ENCODE measurements around the gene NR3C1. TPM values are rescaled to one million over a fixed set of nuclear protein-coding genes. Genes with fewer than 3 reads are reported as not detected.

Gene NR3C1
- total and polyA plus RNA-seq, 2 of the 13 experiments (the other 11 are each of a cell fraction or from before 2014, with no cell fraction given) = 10.0 to 24.3 TPM

DNA sequence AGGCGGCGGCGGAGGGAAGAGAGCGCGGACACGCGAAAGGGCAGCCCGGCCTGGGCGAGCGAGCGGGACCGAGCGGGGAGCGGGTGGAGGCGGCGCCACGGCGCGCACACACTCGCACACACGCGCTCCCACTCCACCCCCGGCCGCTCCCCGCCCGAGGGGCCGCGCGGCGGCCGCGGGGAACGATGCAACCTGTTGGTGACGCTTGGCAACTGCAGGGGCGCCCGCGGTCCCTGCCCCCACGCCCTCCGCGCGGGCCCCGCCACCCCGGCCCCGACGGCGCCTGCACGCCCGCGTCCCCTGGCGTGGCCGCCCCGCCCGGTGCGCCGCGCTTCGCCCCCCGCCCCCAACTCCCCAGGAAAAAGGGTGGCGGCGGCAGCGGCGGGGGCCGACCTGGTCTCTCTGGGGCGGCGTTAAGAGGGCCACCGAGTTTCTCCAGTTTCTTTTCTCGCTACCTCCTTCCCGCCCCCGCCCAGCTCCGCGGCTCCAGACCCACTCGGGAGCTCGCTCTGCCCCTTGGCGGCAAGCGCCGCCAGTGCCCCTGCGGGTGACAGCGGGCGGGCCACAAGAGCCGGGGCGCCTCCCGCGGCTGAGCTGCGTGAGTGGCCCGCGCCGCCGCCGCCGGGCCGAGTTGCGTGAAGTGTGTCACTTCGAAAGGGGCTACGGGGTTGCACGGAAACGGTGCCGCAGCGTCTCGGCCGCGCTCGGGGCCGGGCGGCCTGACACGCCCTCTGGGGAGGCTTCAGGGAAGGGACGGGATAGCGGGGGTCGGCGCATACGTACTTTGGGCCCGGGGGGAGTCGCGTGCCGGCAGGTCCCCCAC is at the start of gene NR3C1 (continued):
- TF ChIP-seq, protein P1, sequence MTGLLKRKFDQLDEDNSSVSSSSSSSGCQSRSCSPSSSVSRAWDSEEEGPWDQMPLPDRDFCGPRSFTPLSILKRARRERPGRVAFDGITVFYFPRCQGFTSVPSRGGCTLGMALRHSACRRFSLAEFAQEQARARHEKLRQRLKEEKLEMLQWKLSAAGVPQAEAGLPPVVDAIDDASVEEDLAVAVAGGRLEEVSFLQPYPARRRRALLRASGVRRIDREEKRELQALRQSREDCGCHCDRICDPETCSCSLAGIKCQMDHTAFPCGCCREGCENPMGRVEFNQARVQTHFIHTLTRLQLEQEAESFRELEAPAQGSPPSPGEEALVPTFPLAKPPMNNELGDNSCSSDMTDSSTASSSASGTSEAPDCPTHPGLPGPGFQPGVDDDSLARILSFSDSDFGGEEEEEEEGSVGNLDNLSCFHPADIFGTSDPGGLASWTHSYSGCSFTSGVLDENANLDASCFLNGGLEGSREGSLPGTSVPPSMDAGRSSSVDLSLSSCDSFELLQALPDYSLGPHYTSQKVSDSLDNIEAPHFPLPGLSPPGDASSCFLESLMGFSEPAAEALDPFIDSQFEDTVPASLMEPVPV (CRISPR knock-in tag; IDR thresholded peaks at IDR 0.05) = no peak
- TF ChIP-seq CHD2 (IDR thresholded peaks at IDR 0.05; ENCODE audit: low read depth, low read length) = 0 out of 2 replicates have a peak, but pooled peaks have one; percentile 45
- 0 out of 2 replicates have a peak, but pooled peaks have one; percentile 47 for TF ChIP-seq ZBTB1 (CRISPR knock-in tag; IDR thresholded peaks at IDR 0.05; ENCODE audit: borderline replicate concordance)
- TF ChIP-seq KMT2A (CRISPR knock-in tag; IDR thresholded peaks at IDR 0.05) = 0 out of 2 replicates have a peak, but pooled peaks have one; percentile 25
- no peak for TF ChIP-seq CAMTA2 (CRISPR knock-in tag; IDR thresholded peaks at IDR 0.05; ENCODE audit: borderline replicate concordance)
- TF ChIP-seq ZNF432 (CRISPR knock-in tag; IDR thresholded peaks at IDR 0.05; ENCODE audit: borderline replicate concordance) = no peak
- TF ChIP-seq PCBP1 (IDR thresholded peaks at IDR 0.05; ENCODE audit: borderline replicate concordance, low read depth, low read length) = no peak
- no peak for TF ChIP-seq NFKBIZ (CRISPR knock-in tag; IDR thresholded peaks at IDR 0.05)
- peak; percentile 38; the same call in 1 of the 2 replicates for TF ChIP-seq FOXO1 (CRISPR knock-in tag; IDR thresholded peaks at IDR 0.05)
- TF ChIP-seq, protein P2, sequence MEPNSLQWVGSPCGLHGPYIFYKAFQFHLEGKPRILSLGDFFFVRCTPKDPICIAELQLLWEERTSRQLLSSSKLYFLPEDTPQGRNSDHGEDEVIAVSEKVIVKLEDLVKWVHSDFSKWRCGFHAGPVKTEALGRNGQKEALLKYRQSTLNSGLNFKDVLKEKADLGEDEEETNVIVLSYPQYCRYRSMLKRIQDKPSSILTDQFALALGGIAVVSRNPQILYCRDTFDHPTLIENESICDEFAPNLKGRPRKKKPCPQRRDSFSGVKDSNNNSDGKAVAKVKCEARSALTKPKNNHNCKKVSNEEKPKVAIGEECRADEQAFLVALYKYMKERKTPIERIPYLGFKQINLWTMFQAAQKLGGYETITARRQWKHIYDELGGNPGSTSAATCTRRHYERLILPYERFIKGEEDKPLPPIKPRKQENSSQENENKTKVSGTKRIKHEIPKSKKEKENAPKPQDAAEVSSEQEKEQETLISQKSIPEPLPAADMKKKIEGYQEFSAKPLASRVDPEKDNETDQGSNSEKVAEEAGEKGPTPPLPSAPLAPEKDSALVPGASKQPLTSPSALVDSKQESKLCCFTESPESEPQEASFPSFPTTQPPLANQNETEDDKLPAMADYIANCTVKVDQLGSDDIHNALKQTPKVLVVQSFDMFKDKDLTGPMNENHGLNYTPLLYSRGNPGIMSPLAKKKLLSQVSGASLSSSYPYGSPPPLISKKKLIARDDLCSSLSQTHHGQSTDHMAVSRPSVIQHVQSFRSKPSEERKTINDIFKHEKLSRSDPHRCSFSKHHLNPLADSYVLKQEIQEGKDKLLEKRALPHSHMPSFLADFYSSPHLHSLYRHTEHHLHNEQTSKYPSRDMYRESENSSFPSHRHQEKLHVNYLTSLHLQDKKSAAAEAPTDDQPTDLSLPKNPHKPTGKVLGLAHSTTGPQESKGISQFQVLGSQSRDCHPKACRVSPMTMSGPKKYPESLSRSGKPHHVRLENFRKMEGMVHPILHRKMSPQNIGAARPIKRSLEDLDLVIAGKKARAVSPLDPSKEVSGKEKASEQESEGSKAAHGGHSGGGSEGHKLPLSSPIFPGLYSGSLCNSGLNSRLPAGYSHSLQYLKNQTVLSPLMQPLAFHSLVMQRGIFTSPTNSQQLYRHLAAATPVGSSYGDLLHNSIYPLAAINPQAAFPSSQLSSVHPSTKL (CRISPR knock-in tag; IDR thresholded peaks at IDR 0.05) = peak; percentile 27; the same call in 1 of the 2 replicates
- TF ChIP-seq BRCA1 (CRISPR knock-in tag; IDR thresholded peaks at IDR 0.05) = no peak
- no peak for TF ChIP-seq EP300 (IDR thresholded peaks at IDR 0.05; ENCODE audit: low read depth in 2 of 2, low read length in 2 of 2)
- no peak for TF ChIP-seq EP300 (CRISPR knock-in tag; IDR thresholded peaks at IDR 0.05; ENCODE audit: borderline replicate concordance)
- TF ChIP-seq, protein P3, sequence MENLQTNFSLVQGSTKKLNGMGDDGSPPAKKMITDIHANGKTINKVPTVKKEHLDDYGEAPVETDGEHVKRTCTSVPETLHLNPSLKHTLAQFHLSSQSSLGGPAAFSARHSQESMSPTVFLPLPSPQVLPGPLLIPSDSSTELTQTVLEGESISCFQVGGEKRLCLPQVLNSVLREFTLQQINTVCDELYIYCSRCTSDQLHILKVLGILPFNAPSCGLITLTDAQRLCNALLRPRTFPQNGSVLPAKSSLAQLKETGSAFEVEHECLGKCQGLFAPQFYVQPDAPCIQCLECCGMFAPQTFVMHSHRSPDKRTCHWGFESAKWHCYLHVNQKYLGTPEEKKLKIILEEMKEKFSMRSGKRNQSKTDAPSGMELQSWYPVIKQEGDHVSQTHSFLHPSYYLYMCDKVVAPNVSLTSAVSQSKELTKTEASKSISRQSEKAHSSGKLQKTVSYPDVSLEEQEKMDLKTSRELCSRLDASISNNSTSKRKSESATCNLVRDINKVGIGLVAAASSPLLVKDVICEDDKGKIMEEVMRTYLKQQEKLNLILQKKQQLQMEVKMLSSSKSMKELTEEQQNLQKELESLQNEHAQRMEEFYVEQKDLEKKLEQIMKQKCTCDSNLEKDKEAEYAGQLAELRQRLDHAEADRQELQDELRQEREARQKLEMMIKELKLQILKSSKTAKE (CRISPR knock-in tag; IDR thresholded peaks at IDR 0.05; ENCODE audit: borderline replicate concordance) = peak; percentile 29; the same call in 1 of the 2 replicates
- no peak for TF ChIP-seq YEATS4 (CRISPR knock-in tag; IDR thresholded peaks at IDR 0.05; ENCODE audit: borderline replicate concordance)
- no peak for TF ChIP-seq ZNF33B (CRISPR knock-in tag; IDR thresholded peaks at IDR 0.05)
- TF ChIP-seq RCOR2 (CRISPR knock-in tag; IDR thresholded peaks at IDR 0.05) = no peak

All from HepG2 (cell line).